ENCODE results near the gene ZNF710.

Gene ZNF710

GRCh38 chr15:90035095-90035839 is 34.1 kb downstream of the ZNF710 start:
- FAIRE-seq = no peak
- TF ChIP-seq POU2F2 (IDR thresholded peaks at IDR 0.05; ENCODE audit: low read depth, low read length) = no peak
- no peak for TF ChIP-seq TAF1 (IDR thresholded peaks at IDR 0.05; ENCODE audit: low read depth, low read length)
- TF ChIP-seq SPI1 (IDR thresholded peaks at IDR 0.05; ENCODE audit: low read depth, low read length) = no peak
- no peak for TF ChIP-seq PAX5 (IDR thresholded peaks at IDR 0.05; ENCODE audit: insufficient read depth, low read length, severe bottlenecking)
- TF ChIP-seq POLR2A (IDR thresholded peaks at IDR 0.05; ENCODE audit: low read depth, low read length) = no peak
- TF ChIP-seq POLR2AphosphoS5 (IDR thresholded peaks at IDR 0.05; ENCODE audit: low read depth, low read length) = no peak
- no peak for DNase-seq (ENCODE audit: insufficient read length, low spot score)

GRCh38 chr15:90035840-90036230 is 34.7 kb downstream of the ZNF710 start:
- FAIRE-seq (no peak), DNase-seq (ENCODE audit: insufficient read length, low spot score) (no peak)
- no peak for TF ChIP-seq PAX5 (IDR thresholded peaks at IDR 0.05; ENCODE audit: insufficient read depth, low read length, severe bottlenecking)
- no peak for TF ChIP-seq POU2F2 (IDR thresholded peaks at IDR 0.05; ENCODE audit: low read depth, low read length)
- TF ChIP-seq SPI1 (IDR thresholded peaks at IDR 0.05; ENCODE audit: low read depth, low read length) = no peak
- no peak for TF ChIP-seq TAF1 (IDR thresholded peaks at IDR 0.05; ENCODE audit: low read depth, low read length)
- TF ChIP-seq POLR2A (IDR thresholded peaks at IDR 0.05; ENCODE audit: low read depth, low read length) = no peak
- no peak for TF ChIP-seq POLR2AphosphoS5 (IDR thresholded peaks at IDR 0.05; ENCODE audit: low read depth, low read length)

- FAIRE-seq (no peak), DNase-seq (ENCODE audit: insufficient read length, low spot score) (no peak)
- TF ChIP-seq POLR2A (IDR thresholded peaks at IDR 0.05; ENCODE audit: low read depth, low read length) (no peak), POLR2AphosphoS5 (IDR thresholded peaks at IDR 0.05; ENCODE audit: low read depth, low read length) (no peak), POU2F2 (IDR thresholded peaks at IDR 0.05; ENCODE audit: low read depth, low read length) (no peak), SPI1 (IDR thresholded peaks at IDR 0.05; ENCODE audit: low read depth, low read length) (no peak), TAF1 (IDR thresholded peaks at IDR 0.05; ENCODE audit: low read depth, low read length) (no peak), PAX5 (IDR thresholded peaks at IDR 0.05; ENCODE audit: insufficient read depth, low read length, severe bottlenecking) (no peak)
These were observed 35.2 kb downstream of the ZNF710 start for GRCh38 chr15:90036343-90036742.

- DNase-seq (ENCODE audit: insufficient read length, low spot score) = no peak
- TF ChIP-seq POU2F2 (IDR thresholded peaks at IDR 0.05; ENCODE audit: low read depth, low read length) = no peak
- TF ChIP-seq TAF1 (IDR thresholded peaks at IDR 0.05; ENCODE audit: low read depth, low read length) = no peak
- FAIRE-seq = no peak
These were observed 35.8 kb downstream of the ZNF710 start for GRCh38 chr15:90036806-90037510.

- FAIRE-seq (no peak), DNase-seq (ENCODE audit: insufficient read length, low spot score) (no peak)
- no peak for TF ChIP-seq POU2F2 (IDR thresholded peaks at IDR 0.05; ENCODE audit: low read depth, low read length)
- no peak for TF ChIP-seq SPI1 (IDR thresholded peaks at IDR 0.05; ENCODE audit: low read depth, low read length)
- no peak for TF ChIP-seq POLR2A (IDR thresholded peaks at IDR 0.05; ENCODE audit: low read depth, low read length)
- TF ChIP-seq TAF1 (IDR thresholded peaks at IDR 0.05; ENCODE audit: low read depth, low read length) = no peak
- TF ChIP-seq PAX5 (IDR thresholded peaks at IDR 0.05; ENCODE audit: insufficient read depth, low read length, severe bottlenecking) = no peak
These were observed 36.4 kb downstream of the ZNF710 start for GRCh38 chr15:90037511-90037860.

GRCh38 chr15:90037961-90038631 is 37.0 kb downstream of the ZNF710 start:
- TF ChIP-seq SPI1 (IDR thresholded peaks at IDR 0.05; ENCODE audit: low read depth, low read length) (peak; percentile 97), POLR2AphosphoS5 (IDR thresholded peaks at IDR 0.05; ENCODE audit: low read depth, low read length) (no peak), POU2F2 (IDR thresholded peaks at IDR 0.05; ENCODE audit: low read depth, low read length) (0 out of 2 replicates have a peak, but pooled peaks have one; percentile 51), TAF1 (IDR thresholded peaks at IDR 0.05; ENCODE audit: low read depth, low read length) (no peak)
- FAIRE-seq = peak; percentile 88

GRCh38 chr15:90038632-90039095 is 37.5 kb downstream of the ZNF710 start:
- TF ChIP-seq POU2F2 (IDR thresholded peaks at IDR 0.05; ENCODE audit: low read depth, low read length) (no peak), POLR2A (IDR thresholded peaks at IDR 0.05; ENCODE audit: low read depth, low read length) (no peak), PAX5 (IDR thresholded peaks at IDR 0.05; ENCODE audit: insufficient read depth, low read length, severe bottlenecking) (no peak)
- FAIRE-seq (peak; percentile 41), DNase-seq (ENCODE audit: insufficient read length, low spot score) (no peak)

More at GRCh38 chr15:90037961-90038631, 37.0 kb downstream of the ZNF710 start:
- no peak for DNase-seq (ENCODE audit: insufficient read length, low spot score)

GRCh38 chr15:90039996-90040395 is 38.9 kb downstream of the ZNF710 start:
- FAIRE-seq = no peak
- no peak for DNase-seq (ENCODE audit: insufficient read length, low spot score)
- no peak for TF ChIP-seq POLR2A (IDR thresholded peaks at IDR 0.05; ENCODE audit: low read depth, low read length)
- no peak for TF ChIP-seq PAX5 (IDR thresholded peaks at IDR 0.05; ENCODE audit: insufficient read depth, low read length, severe bottlenecking)
- TF ChIP-seq SPI1 (IDR thresholded peaks at IDR 0.05; ENCODE audit: low read depth, low read length) = no peak
- TF ChIP-seq POU2F2 (IDR thresholded peaks at IDR 0.05; ENCODE audit: low read depth, low read length) = no peak
- TF ChIP-seq TAF1 (IDR thresholded peaks at IDR 0.05; ENCODE audit: low read depth, low read length) = no peak
- TF ChIP-seq POLR2AphosphoS5 (IDR thresholded peaks at IDR 0.05; ENCODE audit: low read depth, low read length) = no peak

- FAIRE-seq = no peak
- no peak for DNase-seq (ENCODE audit: insufficient read length, low spot score)
- TF ChIP-seq TAF1 (IDR thresholded peaks at IDR 0.05; ENCODE audit: low read depth, low read length) (no peak), POU2F2 (IDR thresholded peaks at IDR 0.05; ENCODE audit: low read depth, low read length) (no peak), SPI1 (IDR thresholded peaks at IDR 0.05; ENCODE audit: low read depth, low read length) (no peak), PAX5 (IDR thresholded peaks at IDR 0.05; ENCODE audit: insufficient read depth, low read length, severe bottlenecking) (no peak), POLR2AphosphoS5 (IDR thresholded peaks at IDR 0.05; ENCODE audit: low read depth, low read length) (no peak), POLR2A (IDR thresholded peaks at IDR 0.05; ENCODE audit: low read depth, low read length) (no peak)
These were observed 39.5 kb downstream of the ZNF710 start for GRCh38 chr15:90040618-90041017.
